ENCODE data around the gene CA11.
A peak's percentile ranks its signal among the peaks of the same experiment; 100 is the strongest.

The CA11 gene

DNA sequence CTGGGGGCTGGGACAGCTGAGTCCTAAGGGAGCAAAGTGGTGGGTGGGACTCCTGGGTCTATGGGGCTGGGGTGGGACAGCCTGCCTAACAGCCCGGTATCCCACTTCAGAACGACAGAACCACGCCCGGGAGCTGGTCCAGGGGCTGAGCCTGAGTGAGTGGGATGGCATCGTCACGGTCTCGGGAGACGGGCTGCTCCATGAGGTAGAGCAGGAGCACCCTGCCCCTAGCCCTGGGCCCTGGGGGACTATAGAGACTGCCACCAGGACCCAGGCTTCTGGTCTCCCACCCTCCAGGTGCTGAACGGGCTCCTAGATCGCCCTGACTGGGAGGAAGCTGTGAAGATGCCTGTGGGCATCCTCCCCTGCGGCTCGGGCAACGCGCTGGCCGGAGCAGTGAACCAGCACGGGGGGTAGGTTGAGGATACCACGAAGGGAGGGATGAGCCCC, 18.1 kb downstream of the CA11 start:
- no peak for DNase-seq

DNA sequence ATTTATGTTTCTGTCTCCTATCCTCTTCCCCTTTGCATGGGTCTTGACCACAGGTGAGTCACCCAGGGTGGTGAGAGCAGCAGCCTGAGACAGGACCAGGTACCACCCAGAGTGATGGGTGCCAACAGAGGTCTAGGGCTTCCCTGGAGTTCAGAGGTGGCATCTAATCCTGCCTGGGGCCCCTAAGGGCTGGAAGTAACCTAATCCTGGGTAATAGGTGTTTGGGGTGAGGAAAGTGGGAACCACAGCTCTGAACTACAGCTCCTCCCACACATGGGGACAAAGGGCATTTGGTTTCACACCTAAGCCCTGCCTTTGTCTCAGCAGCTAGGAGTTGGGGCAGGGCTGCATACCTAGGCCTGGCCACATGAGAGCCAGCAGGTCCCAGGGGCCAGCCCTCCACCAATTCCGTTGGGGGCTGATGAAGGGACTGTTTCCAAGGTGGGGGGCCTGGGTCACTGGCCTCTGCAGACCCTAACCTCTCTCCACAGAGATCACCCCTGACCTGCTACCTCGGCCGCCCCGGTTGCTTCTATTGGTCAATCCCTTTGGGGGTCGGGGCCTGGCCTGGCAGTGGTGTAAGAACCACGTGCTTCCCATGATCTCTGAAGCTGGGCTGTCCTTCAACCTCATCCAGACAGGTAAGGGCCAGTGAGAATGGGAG, 18.7 kb downstream of the CA11 start:
- no peak for DNase-seq

DNA sequence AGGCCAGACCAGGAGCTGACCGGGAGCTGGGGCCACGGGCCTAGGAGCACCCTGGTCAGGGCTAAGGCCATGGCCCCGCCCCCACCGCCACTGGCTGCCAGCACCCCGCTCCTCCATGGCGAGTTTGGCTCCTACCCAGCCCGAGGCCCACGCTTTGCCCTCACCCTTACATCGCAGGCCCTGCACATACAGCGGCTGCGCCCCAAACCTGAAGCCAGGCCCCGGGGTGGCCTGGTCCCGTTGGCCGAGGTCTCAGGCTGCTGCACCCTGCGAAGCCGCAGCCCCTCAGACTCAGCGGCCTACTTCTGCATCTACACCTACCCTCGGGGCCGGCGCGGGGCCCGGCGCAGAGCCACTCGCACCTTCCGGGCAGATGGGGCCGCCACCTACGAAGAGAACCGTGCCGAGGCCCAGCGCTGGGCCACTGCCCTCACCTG, 20.1 kb downstream of the CA11 start:
- DNase-seq, result no peak

DNA sequence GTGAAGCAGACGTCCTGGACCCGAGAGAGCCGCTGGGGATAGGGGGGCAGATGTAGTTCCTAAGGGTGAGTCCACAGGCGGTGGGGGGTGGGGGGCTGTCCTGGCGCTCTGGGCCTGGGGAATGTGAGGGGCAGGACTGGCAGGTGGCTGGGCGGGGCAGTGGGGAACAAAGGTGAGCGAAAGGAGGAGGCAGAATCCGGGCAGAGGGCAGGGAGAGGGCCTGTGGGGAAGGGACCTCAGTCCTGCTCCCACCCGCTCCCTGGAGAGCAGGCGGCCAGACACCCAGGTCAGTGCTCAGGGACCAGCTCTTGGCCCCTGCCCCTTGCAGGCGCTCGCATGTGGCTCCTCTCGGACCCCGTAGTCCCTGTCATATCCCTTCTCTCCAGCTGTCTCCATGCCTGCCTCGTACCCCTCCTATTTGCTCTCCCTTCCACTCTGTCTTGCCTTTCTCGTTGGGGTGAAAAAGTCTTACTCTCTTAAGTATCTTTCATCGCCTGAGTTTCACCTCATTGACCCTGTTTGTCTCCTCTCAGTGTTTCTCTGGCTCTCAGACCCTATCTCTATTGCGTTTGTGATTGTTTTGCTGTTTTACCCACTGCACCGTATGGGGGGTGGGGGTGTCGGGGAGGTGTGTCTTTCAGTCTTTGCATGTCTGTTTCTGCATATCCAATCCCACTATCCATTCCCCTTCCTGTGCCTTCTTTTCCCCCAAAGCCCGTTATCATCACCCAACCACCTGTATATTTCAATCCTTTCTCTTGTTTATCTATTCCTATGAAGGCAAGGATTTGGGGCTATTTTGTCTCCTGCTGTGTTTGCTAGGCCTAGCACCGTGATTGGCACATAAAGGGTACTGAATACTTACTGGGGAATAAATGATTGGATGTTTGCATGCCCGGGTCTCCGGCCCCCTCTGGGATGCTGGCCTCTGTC, 20.9 kb downstream of the CA11 start:
- DNase-seq, result no peak

DNA sequence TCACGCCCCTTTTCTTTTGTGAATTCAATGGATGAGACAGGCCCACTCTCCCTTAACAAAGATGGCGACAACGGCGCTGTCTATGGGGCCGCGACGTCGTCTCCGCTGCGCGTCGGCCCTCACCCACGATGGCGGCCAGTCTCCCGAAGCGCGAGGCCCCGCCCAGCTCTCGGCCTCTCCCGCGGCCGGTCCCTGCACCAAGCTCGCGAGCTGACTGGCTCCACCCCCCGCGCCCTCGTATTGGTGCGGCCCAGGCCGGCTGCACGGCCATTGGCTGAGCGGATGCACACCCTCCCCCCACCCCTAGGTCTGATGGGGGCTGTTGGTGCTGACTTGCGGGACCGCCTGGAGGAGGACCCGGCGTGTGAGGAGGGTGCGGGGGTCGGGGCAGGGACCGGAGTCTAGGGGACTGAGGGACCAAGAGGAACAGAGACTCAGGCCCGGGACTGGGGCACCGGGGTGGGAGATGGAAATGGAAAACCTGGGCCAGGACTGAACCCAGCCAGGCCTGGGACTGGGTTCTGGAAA, 21.9 kb downstream of the CA11 start:
- DNase-seq, result peak; percentile 93

DNA sequence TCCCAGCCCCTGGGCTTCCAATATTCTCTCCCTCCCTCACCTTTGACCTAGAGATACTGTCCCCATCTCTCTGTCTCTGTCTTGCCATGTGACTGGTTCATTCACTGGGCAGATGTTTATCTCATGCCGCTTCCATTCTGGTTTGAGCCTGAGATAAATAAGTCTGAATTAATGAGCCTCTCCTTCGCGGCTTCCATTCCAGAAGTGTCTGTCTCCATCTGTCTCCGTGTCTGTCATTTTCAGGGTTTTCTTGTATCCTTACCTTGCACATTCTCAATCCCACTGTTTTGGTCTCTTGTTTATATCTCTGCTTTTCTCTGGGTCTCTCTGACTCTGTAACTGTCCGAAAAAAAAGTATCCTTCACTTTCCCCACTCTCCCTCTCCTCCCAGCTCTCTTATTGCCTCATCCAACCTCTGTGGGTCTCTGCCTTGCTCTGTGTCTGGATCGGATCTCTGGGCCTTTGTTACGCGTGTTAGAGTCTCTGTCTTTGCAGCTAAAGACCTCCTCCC, 22.4 kb downstream of the CA11 start:
- no peak for DNase-seq

DNA sequence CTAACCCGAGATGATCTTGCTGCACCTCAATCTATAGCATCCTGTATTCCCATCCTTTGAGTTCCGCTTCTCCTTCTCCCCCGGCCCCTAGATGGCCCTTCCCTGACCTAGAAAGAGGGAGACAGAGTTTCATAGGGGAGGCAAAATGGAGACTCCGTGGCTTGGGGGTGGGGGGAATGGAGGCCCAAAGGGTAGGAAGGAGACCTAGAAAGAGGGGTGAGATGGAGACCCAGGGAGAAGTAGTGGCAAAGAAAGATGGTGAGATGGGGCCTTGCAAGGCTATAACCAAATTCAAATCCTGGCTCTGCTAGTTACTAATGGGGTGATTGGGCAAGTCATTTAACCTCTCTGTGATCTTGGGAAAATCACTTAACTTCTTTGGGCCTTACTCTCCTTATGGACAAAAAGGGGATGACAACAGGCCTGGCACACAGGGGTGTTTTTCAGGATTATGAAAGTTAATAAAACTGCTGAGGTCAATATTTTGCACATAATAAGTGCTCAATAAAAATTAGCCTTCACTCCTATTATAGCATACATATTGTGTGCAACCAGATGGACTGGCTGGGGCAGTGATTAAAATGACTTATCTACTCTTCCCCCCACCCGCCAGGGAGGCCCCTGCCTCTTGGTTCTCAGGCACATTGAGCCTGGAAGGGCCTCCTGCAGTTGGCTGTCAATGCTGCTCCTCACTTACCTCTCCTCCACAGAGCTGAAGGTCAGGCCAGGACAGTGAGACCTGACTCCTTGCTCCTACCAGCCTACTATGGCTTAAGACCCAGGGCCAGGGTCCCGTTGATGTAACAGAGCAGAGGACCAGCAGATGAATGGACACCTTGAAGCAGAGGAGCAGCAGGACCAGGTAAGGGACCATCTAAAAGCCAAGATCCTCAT, 26.0 kb downstream of the CA11 start:
- no peak for DNase-seq

DNA sequence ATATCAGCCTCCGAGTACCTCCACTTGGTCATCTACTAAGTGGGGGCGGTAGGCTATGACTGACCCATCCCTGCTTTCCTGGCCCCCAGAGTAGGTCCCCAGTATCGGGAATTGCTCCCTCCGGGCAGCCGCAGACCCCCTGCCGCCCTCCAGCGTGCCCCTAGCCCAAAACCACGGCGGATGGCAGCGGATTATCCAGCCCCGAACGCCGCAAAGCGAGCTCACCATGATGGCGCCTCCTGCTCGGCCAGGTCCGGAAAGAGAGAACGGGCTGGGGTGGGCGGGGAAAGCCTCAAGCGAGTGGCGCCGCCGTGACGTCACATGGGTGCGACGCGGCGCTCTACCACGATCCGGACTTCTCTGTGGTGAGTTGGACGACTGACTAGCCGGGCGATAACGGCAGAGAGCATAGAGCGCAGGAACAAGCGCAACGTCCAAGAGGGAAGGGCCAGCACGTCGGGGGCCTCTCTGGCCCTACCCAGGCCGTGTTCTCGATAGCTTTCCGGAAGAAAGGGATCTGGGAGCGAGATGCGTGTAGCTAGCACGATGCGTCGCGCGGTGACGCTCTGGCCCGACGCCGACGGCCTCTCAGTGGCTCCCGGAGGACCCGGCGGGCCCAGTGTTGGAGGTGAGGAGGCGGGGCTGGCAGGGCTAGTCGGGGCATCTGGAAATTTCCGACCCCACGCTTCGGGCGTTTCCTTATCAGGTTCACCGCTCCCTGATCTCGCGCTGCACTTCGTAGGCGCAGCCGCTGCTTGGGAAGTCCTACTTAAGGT, 26.9 kb downstream of the CA11 start, which contains the start of the genes RPL18 and SPHK2:
Gene RPL18, minus strand, starts transcription at position 263 of the 776 bp plus-strand sequence. Its CDS starts 35 bp downstream, at position 228.
Gene SPHK2, plus strand, starts transcription at position 591 of the 776 bp plus-strand sequence. CDS start 1,009 bp downstream, outside the sequence.
- DNase-seq, result peak; percentile 94

DNA sequence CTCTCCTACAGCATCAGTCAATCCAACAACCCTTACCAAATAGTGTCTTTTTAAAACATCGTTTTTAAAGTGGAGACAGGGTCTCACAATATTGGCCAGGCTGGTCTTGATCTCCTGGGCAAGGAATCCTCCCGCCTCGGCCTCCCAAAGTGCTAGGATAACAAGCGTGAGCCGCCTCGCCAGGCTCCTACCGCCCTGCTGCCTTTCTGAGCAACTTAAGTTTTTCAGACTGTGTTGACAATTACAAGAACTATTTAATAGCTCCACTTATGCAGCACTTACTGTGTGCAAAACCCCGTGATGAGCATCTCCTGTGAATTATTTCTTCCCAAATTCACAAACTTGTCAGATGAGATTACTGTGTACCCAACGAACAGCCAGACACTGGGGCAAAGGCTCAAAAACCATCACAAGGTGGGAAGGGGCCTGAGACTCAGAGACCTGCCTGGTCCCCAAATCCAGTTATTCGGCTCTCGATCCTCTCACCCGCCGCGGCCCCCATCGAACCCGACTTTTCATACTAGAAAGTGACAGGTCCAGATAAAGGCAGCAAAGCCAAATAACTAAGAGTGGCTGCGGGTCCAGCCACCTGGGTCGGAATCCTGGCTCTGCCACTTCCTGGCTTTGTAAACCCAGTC, 27.6 kb downstream of the CA11 start:
- DNase-seq, result no peak

DNA sequence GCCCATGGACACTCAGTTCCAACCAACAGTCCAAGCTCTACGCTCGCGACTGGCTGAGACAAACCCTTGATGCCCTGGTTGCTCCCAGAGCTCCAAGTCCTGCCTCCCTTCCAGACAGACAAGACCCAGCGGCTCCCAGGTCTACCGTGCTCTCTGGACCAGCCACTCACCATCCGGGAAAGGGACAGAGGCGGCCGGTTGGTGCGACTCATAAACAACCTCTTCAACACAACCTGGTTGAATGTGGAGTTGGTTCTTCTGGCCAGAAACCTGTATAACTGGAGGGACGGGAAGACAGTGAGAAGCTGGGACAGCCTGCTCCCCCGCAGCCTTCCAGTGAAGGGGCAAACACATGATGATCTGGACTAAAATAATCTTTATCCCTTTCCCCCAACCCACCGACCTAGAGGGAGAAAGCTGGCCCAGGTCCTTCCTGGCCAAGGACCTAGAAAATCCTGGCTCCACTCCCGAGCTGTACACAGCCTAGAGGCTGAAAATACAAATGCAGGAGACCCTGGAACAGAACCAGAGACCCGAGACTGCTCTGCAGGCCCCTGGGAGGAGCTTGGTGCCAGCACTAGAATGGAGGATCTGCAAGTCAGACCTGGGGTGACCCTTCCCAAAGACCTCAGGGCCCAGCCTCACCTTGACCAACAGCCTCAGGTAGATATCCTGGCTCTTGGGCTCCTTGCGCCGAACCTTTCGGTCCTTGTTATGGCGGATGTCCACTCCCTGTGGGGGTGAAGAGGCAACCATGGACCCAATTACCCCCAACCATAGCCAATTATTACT, 28.6 kb downstream of the CA11 start:
- DNase-seq, result no peak

DNA sequence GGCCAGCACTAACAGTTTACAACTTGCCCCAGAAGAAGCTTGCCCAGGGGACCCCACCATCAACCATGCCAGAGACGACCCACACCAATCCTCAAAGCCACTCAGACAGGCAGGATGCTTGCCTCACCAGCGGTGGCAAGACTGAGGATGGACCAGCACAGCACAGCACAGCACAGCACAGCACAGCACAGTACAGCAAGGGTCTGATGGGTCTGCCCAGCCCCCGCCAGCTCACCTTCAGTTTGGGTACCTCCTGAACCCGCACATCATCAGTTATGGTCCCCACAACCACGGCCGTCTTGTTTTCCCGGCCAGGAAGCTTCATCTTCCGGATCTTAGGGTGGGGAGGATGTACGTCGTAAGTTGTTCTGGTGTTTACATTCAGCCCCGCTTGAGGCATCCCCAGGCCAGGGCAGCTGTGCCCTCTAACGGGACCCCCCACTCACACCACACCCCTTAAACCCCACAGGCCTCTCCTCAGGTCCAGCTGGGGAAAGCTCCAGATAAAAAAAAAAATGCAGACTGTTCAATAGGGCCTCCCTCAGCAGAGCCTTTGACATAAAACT, 29.4 kb downstream of the CA11 start:
- no peak for DNase-seq

DNA sequence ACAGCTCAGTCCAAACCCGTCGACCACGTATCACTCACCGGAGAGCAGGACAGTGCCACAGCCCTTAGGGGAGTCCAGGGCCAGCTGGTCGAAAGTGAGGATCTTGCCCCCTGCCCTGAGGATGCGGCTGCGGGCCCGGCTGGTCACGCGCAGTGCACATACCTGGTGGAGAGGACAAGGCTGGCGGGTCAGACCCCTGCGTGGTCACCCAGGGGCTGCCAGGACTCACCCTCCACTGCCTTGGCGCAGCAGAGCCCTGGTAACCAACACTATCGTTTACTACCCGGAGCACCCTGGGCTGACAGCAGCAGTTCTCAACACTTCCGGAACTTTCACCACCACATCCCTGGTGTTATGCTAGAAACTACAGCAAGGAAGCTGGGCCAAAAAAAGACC, 29.9 kb downstream of the CA11 start:
- no peak for DNase-seq

DNA sequence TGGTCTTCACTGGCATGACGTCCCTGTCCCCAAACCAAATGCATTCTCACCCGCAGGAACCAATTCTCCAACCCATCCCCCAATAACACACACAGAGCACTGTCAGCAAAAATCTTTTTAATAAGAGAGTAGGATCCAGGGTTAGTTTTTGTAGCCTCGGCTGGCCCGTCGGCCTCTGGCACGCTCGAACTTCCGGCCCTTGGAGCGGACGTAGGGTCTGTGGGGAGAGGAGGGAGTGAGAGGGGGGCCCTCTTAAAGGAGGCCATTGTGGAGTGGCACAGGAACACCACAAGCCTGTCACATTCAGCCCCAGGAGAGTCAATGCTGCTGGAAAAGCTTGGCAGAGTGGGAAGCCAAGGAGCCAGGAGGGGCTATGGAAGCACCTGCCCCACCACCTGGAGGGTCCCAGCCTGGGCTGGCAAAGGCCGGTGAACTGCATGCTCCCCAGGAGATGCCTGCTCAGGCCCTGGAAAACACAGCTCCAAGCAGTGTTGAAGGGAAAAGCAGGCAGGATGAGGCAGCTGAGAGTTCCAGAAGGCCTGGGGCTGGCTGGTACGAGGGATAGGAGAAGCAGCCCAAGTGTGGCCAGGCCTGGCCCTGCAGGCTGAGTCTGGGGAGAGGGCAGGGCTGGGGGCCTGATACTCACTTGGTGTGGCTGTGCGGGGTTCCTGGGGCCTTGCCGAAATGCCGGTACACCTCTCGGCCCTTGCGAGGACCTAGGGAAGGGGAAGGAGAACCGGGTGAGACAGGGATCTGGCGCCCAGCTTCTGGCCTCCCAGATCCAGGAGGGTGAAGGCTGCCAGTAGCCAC, 30.6 kb downstream of the CA11 start:
- DNase-seq, result no peak

DNA sequence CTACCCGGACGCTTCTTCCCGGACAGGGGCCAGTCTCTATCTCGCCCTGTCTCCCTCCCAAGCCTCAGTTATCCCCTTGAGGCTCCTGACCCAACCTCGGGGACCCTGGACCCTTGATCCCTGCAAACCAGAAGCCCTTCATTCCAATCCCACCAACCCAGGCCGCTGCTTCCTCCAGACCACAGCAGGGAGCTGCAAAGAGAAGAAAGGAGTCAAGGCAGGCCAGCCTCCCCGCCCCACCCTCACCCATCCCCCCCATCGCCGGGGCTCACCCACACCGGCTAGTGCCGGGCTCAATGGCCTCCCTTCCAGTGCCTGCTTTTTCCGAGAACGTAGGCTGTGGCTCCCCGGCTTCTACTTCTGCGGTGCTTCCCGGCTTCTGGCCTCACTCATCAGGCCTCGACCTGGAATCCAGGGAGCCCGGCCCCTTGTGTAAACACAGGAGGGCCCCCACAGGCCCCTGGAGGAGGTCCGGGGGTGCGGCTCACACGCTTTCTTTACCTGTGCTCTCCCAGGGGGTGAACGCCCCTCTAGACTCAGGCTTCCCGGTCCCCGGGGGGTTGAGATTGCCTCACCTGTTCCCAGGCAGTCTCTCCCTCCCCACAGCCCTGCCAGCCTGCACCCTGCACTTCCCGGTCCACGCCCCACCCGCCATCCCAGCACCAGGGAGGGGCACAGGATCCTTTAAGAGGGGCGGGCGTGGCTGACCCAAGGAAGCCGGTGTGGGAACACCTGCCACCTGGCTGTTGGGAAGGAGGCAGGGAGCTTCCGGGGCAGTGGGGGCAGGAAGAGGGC, 31.4 kb downstream of the CA11 start, which contains the start of gene FAM83E:
Gene FAM83E, minus strand, starts transcription at position 641 of the 795 bp plus-strand sequence. CDS start 1,704 bp downstream, outside the sequence.
- no peak for DNase-seq

DNA sequence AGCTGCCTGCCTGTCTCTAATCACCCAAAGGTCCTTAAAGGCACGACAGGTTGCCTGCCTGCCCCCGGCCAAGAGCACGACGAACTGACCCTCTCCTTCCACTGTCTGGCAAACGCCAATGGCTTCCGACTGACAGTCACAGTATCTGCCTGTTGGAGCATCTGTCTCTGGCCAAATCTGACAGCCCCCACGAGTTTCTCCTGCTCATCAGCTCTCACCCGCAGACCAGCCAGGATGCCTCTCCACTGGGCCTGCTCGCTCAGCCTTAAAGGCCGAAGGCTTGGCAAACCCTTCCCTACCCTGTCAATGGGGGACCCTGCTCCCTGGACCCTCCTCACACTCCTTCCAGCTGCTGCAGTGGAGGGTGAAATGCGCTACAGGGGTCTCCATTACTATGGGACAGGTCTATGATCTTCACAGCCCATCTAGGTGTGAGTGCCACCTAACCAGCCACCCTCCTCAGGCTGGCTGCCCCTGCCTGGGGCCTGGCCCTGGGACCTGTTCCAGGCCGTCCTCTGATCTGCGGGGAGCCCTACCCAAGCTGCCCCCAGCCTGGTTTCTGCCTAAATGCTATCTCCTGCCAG, 32.0 kb downstream of the CA11 start:
- no peak for DNase-seq

DNA sequence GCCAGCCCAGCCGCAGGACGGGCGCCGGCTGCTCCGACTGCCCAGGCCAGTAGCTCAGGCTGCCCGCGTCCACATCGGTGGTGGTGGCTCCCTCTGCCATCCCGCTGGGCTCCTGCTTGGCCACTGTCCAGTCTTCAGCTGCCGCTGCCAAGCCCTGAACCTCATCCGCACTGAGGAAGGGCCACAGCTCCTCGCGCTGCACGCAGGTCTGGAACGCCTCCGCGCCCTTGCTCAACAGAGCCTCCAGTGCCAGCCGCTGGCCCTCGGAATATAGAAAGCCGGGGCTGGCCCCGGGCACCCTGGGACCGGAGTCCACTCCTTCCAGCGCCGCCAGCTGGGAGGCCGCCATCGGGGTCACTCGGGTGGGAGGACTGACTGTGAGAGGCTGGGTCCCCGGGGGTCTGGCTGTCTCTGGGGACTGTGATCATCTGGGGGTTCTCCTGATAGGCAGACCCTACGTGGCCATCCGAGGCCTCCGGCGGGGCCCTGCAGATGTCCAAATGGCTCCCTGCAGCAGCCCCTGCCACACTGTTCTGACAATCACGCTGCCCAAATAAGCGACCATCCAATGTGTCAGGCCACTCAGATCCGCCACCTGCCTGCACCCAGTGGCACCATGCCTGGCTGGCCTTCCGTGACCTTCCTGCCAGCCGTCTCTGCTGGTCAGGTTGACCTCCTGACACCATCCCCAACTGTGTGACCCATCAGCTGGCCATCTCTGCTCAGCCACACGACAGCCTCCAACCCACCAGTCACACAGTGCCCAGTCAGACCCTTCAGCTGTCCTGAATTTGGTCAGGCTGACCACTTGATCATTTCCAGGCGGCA, 32.7 kb downstream of the CA11 start:
- DNase-seq, result no peak
